GM23338 (cell line): ENCODE measurements around the gene KRT85. TPM values are rescaled to one million over a fixed set of nuclear protein-coding genes. Genes with fewer than 3 reads are reported as not detected.

ENCODE experiments used
- ATAC-seq: fragments of 200-7000 bp; cut with Tn5 transposase; 3 replicates; pipeline ENCODE4 v1.9.1; 2020
- DNase-seq: peaks from one replicate; pipeline ENCODE4 v3.0.0-alpha.2; 2015; ENCODE audit warnings: low spot score
- H2AFZ ChIP-seq: fragments of 200-600 bp; sonication (generic); 2 replicates; pipeline ENCODE4 v1.8.0; 2016; ENCODE audit warnings: antibody characterized with exemption, mild to moderate bottlenecking, moderate library complexity
- H3F3A ChIP-seq: fragments of 200-600 bp; sonication (generic); replicated peaks from 2 replicates; pipeline ENCODE4 v1.8.0; 2017; ENCODE audit warnings: antibody characterized with exemption, mixed run types, low read depth
- H3K27ac ChIP-seq: fragments of 200-600 bp; sonication (generic); 2 replicates; pipeline ENCODE4 v1.6.1; 2016; ENCODE audit warnings: low read depth
- H3K27me3 ChIP-seq: fragments of 200-600 bp; sonication (generic); 2 replicates; pipeline ENCODE4 v1.8.0; 2016; ENCODE audit warnings: mild to moderate bottlenecking, mixed run types, moderate library complexity; ENCODE audit not compliant: insufficient read depth
- H3K36me3 ChIP-seq: fragments of 200-600 bp; sonication (generic); 2 replicates; pipeline ENCODE4 v1.8.0; 2016; ENCODE audit warnings: mild to moderate bottlenecking; ENCODE audit not compliant: insufficient read depth
- H3K4me1 ChIP-seq: fragments of 200-600 bp; sonication (generic); 2 replicates; pipeline ENCODE4 v1.8.0; 2016; ENCODE audit warnings: mild to moderate bottlenecking, moderate library complexity; ENCODE audit not compliant: insufficient read depth
- H3K4me2 ChIP-seq: fragments of 200-600 bp; sonication (generic); 2 replicates; pipeline ENCODE4 v1.7.1; 2017; ENCODE audit warnings: mixed run types
- H3K4me3 ChIP-seq: fragments of 200-600 bp; sonication (generic); 2 replicates; pipeline ENCODE4 v1.6.1; 2016; ENCODE audit warnings: mixed run types
- H3K79me2 ChIP-seq: fragments of 200-600 bp; sonication (generic); replicated peaks from 2 replicates; pipeline ENCODE4 v1.8.0; 2017; ENCODE audit warnings: mild to moderate bottlenecking; ENCODE audit not compliant: insufficient read depth
- H3K9me2 ChIP-seq: fragments of 200-600 bp; sonication (generic); 2 replicates; pipeline ENCODE4 v1.8.0; 2017; ENCODE audit not compliant: insufficient read depth
- H4K20me1 ChIP-seq: fragments of 200-600 bp; sonication (generic); replicated peaks from 2 replicates; pipeline ENCODE4 v1.8.0; 2017; ENCODE audit warnings: mild to moderate bottlenecking; ENCODE audit not compliant: insufficient read depth
- H3K27ac Mint-ChIP-seq: 2 replicates; pipeline ENCODE4 v1.8.0; 2020; ENCODE audit warnings: inconsistent platforms, mild to moderate bottlenecking, moderate library complexity, mixed read lengths
- H3K27me3 Mint-ChIP-seq: 3 replicates; pipeline ENCODE4 v1.8.0; 2022; ENCODE audit warnings: low read depth, mild to moderate bottlenecking, moderate library complexity, mixed read lengths, inconsistent platforms; ENCODE audit not compliant: insufficient read depth, poor library complexity
- H3K36me3 Mint-ChIP-seq: 3 replicates; pipeline ENCODE4 v1.8.0; 2021; ENCODE audit warnings: low read depth, mild to moderate bottlenecking, inconsistent platforms, moderate library complexity, mixed read lengths
- H3K4me1 Mint-ChIP-seq: 3 replicates; pipeline ENCODE4 v1.8.0; 2020; ENCODE audit warnings: mild to moderate bottlenecking, inconsistent platforms, mixed read lengths
- H3K4me3 Mint-ChIP-seq: 3 replicates; pipeline ENCODE4 v1.8.0; 2021; ENCODE audit warnings: moderate library complexity, mild to moderate bottlenecking, inconsistent platforms, mixed read lengths
- H3K9me3 Mint-ChIP-seq: 3 replicates; pipeline ENCODE4 v1.8.0; 2020; ENCODE audit warnings: moderate library complexity, mild to moderate bottlenecking, inconsistent platforms, mixed read lengths
- CREB1 ChIP-seq: fragments of 250-450 bp; sonication (Bioruptor Pico); IDR thresholded peaks from 2 replicates; pipeline ENCODE4 v1.5.0; 2020; ENCODE audit warnings: low read depth, mild to moderate bottlenecking, moderate library complexity
- CTCF ChIP-seq, 2 experiments: fragments of 200-600 bp in 1 of 2; sonication (generic) in 1 of 2; conservative IDR thresholded peaks; 2 replicates each; pipeline versions ENCODE4 v1.5.1 to v1.6.1; 2016 to 2017; ENCODE audit warnings: antibody characterized with exemption in 2 of 2, low read depth in 2 of 2, mild to moderate bottlenecking in 2 of 2, moderate library complexity in 1 of 2
- ETS1 ChIP-seq: IDR thresholded peaks from 2 replicates; pipeline ENCODE4 v1.6.1; 2016; ENCODE audit warnings: antibody characterized with exemption
- EZH2 ChIP-seq: fragments of 200-600 bp; sonication (generic); IDR thresholded peaks from one replicate; pipeline ENCODE4 v1.8.0; 2017; ENCODE audit warnings: antibody characterized with exemption, mild to moderate bottlenecking, low read depth; ENCODE audit not compliant: unreplicated experiment
- EZH2phosphoT487 ChIP-seq: fragments of 200-600 bp; sonication (generic); IDR thresholded peaks from one replicate; pipeline ENCODE4 v1.8.1; 2018; ENCODE audit warnings: antibody characterized with exemption; ENCODE audit not compliant: unreplicated experiment
- JUNB ChIP-seq: IDR thresholded peaks from one replicate; pipeline ENCODE4 v1.6.1; 2016; ENCODE audit warnings: antibody characterized with exemption; ENCODE audit not compliant: unreplicated experiment
- NANOG ChIP-seq: IDR thresholded peaks from 2 replicates; pipeline ENCODE4 v1.6.1; 2016; ENCODE audit warnings: antibody characterized with exemption, borderline replicate concordance
- POLR2AphosphoS5 ChIP-seq: IDR thresholded peaks from 2 replicates; pipeline ENCODE4 v1.6.1; 2016; ENCODE audit warnings: antibody characterized with exemption, low read depth
- REST ChIP-seq: IDR thresholded peaks from one replicate; pipeline ENCODE4 v1.6.1; 2018; ENCODE audit warnings: antibody characterized with exemption; ENCODE audit not compliant: unreplicated experiment
- STAT1 ChIP-seq: IDR thresholded peaks from one replicate; pipeline ENCODE4 v1.6.1; 2016; ENCODE audit warnings: antibody characterized with exemption; ENCODE audit not compliant: unreplicated experiment
- ZNF114 ChIP-seq: fragments of 250-450 bp; sonication (Bioruptor Pico); IDR thresholded peaks from 2 replicates; pipeline ENCODE4 v1.5.0; 2020; ENCODE audit warnings: mild to moderate bottlenecking, moderate library complexity
- ZNF331 ChIP-seq: fragments of 250-450 bp; sonication (Bioruptor Pico); IDR thresholded peaks from 2 replicates; pipeline ENCODE4 v1.5.0; 2020; ENCODE audit warnings: low read depth, mild to moderate bottlenecking, moderate library complexity
- ZNF462 ChIP-seq: fragments of 250-450 bp; sonication (Bioruptor Pico); IDR thresholded peaks from 2 replicates; pipeline ENCODE4 v1.5.0; 2020; ENCODE audit warnings: mild to moderate bottlenecking, moderate library complexity
- polyA plus RNA-seq: library from polyadenylated mRNA; unstranded; fragments of >200 nt; fragmentation: Nextera tagmentation; extraction: Ambion mirVana; gene quantifications from 2 replicates; pipeline ENCODE4 v1.2.1, GENCODE V29; 2016
- total RNA-seq: library from RNA; depleted of rRNA; stranded (reverse); fragments of >200 nt; shearing (Covaris generic); gene quantifications from 2 replicates; pipeline ENCODE4 v1.2.3, GENCODE V29; 2014

The KRT85 gene
- total and polyA plus RNA-seq, 2 experiments from 2014 or later = not detected

GRCh38 chr12:52352951-52353350, 14.3 kb downstream of the KRT85 start:
- no peak overlapping the region for H3K4me3 ChIP-seq
- H3K27ac ChIP-seq = no peak overlapping the region
- H3K4me1 ChIP-seq = no peaks in the 10 kb centered on the region
- H3K4me2 ChIP-seq = no peak overlapping the region
- DNase-seq = no peak
- Mint-ChIP-seq H3K4me3 (no peak overlapping the region), H3K4me1 (peaks cover 6% of the 10 kb centered on the region; the same call in 2 of the 3 replicates), H3K9me3 (no peaks in the 10 kb centered on the region), H3K27me3 (no peaks in the 10 kb centered on the region), H3K36me3 (no peaks in the 10 kb centered on the region), H3K27ac (no peak overlapping the region)
- no peaks in the 10 kb centered on the region for H3F3A ChIP-seq
- no peak overlapping the region for H2AFZ ChIP-seq
- H4K20me1 ChIP-seq = no peaks in the 10 kb centered on the region; the same call in 1 of the 2 replicates
- H3K79me2 ChIP-seq = no peaks in the 10 kb centered on the region
- no peak for ATAC-seq
- H3K27me3 ChIP-seq = no peaks in the 10 kb centered on the region
- no peaks in the 10 kb centered on the region for H3K9me2 ChIP-seq
- TF ChIP-seq ETS1 = no peak
- TF ChIP-seq CTCF (conservative IDR thresholded peaks at IDR 0.05; ENCODE audit: low read depth in 2 of 2) = no peak
- TF ChIP-seq ZNF462 (CRISPR knock-in tag) = no peak
- TF ChIP-seq REST = no peak
- no peak for TF ChIP-seq EZH2
- TF ChIP-seq STAT1 = no peak
- no peak for TF ChIP-seq NANOG
- TF ChIP-seq EZH2phosphoT487 = no peak
- no peak for TF ChIP-seq ZNF114 (CRISPR knock-in tag)
- no peak for TF ChIP-seq ZNF331 (CRISPR knock-in tag)
- no peak for TF ChIP-seq JUNB
- TF ChIP-seq CREB1 (CRISPR knock-in tag) = no peak
- no peak for TF ChIP-seq POLR2AphosphoS5
- H3K36me3 ChIP-seq = no peaks in the 10 kb centered on the region
